ENCODE measurements around the gene PDLIM4.

PDLIM4 gene

GRCh38 chr5:132257131-132258101 lies at the start of gene PDLIM4:
PDLIM4 (plus strand) TSS chr5:132257696; CDS start chr5:132257735, 39 bp downstream.
- DNase-seq (ENCODE audit: low read depth in 2 of 2): no peak

DNA sequence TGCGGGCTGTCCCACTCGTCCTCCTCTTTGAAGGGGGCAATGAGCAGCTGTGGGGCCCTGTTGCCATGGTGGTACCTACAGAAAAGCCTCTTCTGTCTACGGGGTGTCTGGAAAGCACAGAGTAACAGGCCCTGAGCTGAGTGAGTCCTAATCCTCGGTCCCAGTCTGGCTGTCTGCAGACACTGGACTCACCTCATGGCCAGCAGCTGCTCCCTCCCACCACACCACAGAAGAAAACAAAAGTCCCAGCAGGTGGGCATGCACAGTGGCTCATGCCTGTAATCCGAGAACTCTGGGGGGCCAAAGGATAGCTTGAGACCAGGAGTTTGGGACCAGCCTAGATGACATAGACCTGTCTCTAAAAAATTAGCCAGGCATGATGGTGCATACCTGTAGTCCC lies 49.7 kb upstream of the PDLIM4 start:
- DNase-seq (ENCODE audit: low read depth in 2 of 2): no peak

DNA sequence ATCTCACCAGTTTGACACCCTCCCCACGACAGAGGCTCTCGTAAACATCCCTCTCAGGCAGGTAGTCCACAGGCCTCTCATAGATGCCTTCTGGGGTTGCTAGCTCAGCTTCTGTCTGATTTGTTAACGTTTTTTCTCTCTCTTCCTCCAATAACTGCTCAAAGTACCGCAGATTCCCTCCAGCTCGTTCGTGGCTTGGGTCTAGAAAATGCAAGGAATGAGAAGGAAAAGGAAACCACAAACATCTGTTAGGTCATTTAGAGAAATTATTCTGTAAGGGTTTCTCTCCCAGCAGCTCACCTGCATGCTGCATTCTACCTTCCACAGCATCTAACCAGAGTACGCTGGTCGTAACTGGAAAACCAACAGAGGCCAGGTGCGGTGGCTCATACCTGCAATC lies 48.4 kb upstream of the PDLIM4 start:
- DNase-seq (ENCODE audit: low read depth in 2 of 2): no peak

DNA sequence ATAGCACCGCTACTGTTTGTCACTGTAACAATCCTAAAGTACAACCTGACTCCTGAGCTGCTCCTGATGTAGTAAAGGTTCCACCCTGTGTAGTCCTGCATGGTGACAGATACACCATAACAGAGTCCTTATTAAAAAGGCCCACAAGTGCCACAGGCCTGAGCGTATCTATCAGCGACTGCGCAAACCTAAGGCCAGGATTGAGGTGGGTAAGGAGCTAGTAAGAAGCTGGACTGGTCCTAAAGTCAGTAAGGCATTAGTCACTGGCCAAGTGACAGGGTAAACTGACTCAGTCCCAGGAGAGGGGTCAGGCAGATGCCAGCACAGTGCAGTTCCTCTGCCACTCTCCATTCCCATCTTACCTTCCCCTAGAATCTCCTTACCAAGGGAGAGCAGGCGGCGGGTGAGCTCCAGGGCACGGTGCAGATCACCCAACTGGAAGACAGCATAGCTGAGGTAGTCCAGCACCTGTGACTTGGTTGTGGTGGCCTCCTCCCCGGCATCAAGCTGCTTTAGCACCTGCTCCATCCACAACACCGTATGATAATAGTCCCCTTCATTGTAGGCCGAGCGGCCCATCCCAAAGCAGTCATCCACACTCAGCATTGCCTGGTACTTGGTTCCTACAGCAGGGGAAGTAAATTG lies 47.5 kb upstream of the PDLIM4 start:
- no peak for DNase-seq (ENCODE audit: low read depth in 2 of 2)

- DNase-seq (ENCODE audit: low read depth in 2 of 2): no peak
Observed at GRCh38 chr5:132210944-132211343, 46.6 kb upstream of the PDLIM4 start.

DNA sequence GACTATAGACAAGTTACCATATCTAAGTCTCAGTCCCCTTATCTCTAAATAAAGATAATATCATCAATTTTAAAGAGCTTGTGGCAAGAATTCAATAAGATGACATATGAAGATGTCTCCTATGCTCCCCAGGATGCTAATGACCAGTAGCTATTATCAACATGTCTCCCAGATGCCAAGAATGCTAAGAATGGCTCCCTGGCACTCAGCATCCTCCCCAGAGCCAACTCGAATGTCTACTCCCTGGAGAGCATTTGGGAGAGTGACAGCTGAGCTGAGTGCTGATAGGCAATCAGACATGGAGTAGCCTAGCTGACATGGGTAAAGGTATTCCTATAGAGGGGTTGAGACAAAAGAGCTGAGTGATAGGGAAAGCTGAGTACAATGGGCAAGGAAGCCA lies 45.7 kb upstream of the PDLIM4 start:
- DNase-seq (ENCODE audit: low read depth in 2 of 2): no peak

DNA sequence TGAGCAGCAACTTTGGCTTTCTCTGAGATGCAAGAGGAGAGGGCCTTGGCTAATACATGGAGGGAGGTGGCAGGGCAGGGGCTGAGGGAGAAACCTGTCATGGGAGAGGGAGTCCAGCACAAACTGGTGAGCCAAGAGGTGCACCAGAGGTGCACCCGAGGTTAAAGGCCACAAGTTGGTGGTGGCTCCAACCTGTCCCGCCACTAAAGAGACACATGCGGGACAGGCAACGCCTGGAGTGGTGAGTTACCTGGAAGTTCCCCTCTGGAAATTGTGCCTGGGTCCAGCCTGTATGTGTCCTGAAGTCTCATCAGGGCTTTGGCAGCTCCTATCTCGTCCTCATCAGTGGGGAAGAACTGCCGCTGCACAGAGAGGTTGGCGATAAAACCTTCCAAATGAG lies 43.8 kb upstream of the PDLIM4 start:
- DNase-seq (ENCODE audit: low read depth in 2 of 2): no peak

GRCh38 chr5:132214491-132214890 lies 43.0 kb upstream of the PDLIM4 start:
- DNase-seq (ENCODE audit: low read depth in 2 of 2): no peak

GRCh38 chr5:132215329-132215728 lies 42.2 kb upstream of the PDLIM4 start:
- no peak for DNase-seq (ENCODE audit: low read depth in 2 of 2)

DNA sequence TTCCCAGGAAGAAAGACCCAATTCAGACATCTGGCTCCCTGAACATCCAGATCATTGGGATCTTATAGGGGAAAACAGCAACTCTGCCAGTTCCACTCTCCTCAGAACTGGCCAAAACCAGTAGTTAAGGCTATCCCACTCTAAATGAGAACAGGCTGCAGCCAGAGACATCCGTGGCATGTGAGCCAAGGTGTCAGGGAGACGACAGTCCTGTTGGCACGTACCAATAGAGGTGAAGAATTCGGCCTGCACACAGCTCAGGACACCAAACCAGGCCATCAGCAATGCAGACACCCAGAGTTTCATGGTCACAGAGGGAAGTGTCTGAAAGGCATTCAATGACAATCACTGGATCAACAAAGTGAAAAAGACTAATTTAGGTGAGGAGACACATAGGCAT lies 39.2 kb upstream of the PDLIM4 start:
- no peak for DNase-seq (ENCODE audit: low read depth in 2 of 2)

DNA sequence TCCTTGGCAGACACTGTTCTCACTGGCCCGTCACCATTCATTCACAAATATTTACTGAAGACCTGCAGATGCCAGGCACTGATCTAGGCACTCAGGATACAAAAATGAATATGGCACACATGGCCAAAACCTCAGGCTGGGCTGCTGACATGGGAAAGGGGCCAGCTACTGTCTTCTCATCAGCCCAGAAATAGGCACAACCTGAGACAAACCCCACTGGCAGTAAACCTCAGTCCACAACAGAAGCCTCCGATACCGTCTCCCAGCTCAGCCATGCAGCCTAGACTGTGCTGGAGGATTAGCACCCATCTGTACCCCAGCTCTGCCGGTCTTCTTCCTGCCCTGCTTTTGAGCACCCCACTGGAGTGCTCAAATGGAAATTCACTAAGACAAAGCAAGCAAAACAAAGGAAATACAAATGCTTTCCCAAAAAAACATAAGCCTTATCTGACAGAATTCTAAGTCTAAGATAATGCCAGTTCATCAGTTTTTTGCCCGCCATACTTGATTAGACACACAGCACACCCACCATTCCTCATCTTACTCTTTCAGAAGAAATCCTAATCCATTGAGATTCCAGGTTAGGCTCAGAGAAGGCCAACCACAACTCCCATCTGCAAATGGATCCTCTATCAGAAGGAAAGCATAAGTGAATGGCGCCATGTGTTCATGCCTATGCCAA lies 38.1 kb upstream of the PDLIM4 start:
- DNase-seq (ENCODE audit: low read depth in 2 of 2): no peak

DNA sequence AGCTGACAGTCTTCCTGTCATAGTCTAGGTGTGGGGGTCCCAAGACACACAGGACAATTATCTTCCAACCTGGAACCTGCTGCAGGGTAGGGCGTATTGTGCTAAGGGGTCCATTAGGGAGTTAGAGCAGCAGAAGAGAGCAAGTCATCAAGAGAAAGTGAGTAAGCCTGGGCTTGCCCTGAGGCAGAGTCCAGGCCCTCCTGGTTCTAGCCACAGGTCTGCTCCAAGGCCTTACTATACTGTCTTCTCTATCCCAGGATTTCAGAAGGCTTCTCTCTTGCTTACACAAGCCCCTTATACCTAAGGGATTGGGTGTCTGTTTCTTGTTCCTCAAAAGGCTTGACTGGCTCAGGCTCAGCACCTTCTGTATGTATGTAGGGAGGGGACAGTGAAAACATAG lies 37.5 kb upstream of the PDLIM4 start:
- DNase-seq (ENCODE audit: low read depth in 2 of 2): no peak

DNA sequence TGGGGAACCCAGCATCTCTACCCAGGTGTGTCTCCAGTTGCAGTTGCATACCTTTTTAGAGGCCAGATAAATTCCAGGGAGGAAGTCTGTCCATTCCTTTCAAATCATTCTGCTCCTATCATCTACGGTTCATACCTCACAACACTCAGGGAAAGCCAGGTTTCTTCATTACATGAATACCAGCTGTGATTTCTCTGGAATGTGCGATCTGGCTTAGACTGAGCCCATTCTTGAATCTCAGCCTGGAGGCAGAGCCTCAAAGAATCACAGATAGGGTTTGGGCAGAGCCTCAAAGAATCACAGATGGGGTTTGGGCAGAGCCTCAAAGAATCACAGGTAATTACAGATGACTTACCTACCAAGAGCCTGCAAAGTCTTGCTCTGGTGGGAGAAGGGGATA lies 37.0 kb upstream of the PDLIM4 start:
- no peak for DNase-seq (ENCODE audit: low read depth in 2 of 2)

- no peak for DNase-seq (ENCODE audit: low read depth in 2 of 2)
Observed at GRCh38 chr5:132221781-132222648, 35.5 kb upstream of the PDLIM4 start.

DNA sequence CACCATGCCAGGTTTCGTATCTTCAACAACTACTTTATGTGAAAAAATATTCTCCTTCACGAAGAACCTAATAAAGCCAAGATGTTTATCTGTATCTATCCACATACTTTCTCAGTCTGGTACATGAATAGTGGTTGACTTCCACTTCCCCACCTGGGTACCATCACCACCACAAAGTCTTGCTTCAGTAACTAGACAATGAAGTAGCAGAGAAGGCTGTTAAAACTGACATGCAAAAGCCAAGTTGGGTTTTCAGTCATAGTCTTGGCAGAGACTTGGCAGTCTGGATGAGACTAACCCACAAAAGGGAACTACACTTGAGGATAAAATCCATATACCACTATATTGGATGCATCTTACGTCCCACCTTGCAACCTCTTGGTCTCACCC lies 34.9 kb upstream of the PDLIM4 start:
- no peak for DNase-seq (ENCODE audit: low read depth in 2 of 2)

DNA sequence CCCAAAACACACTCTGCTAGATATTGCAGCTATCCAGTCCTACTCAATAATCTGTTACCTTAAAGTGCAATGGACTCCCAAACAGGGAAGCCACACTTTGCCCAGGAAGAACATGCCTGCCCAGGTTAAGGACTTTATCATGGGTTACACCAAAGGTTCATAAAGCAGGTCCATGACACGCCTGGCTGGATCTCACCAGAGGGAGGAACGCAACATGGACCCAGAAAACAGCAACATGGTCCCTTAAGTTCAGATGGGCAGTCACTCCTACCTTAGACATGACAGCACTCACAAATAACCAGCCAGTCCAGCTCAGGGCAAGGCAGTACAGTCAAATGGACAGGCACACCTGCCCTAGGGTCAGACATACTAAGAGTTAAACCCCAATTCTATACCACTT lies 33.6 kb upstream of the PDLIM4 start:
- no peak for DNase-seq (ENCODE audit: low read depth in 2 of 2)

- no peak for DNase-seq (ENCODE audit: low read depth in 2 of 2)
Observed at GRCh38 chr5:132224716-132225115, 32.8 kb upstream of the PDLIM4 start.

DNA sequence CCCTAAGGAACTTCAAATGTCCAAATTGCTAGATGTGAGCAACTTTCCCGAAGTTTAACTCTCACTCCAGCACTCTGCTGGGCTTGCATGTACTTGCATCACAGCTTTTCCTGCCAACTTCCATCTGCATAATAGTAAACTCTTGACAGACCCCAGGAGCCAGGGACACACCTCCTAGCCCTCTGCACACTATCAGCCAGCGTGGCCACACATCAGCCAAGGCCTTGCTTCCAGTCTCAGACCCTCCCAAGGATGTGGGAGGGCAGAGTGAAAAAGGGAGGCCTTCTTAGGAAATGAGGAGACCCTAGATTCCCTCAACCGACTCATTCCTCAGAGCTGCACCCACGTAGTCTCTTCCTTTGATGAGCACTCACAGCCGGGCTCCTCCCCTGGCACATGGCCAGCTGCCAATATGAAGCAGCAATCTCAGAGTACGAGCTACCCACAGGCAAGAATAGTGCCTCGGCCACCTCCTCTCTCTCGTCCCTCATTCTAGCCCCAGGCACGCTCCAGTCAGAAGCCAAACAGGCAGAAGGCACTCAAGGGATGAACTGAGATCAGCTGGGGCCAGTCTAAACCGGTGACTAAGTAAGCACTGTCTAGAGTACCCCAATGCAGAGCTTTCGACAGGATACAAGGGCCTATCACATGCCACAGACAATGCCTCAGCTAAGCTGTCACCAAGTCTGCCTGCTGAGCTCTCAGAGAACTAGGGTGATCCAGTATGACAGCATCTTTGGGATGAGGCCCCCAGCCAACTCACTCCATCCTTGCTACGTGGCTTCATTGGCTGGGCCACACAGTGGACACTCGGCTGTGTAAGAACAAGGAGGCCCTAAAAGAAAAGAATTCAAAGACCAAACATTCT lies 32.1 kb upstream of the PDLIM4 start:
- DNase-seq (ENCODE audit: low read depth in 2 of 2): no peak

DNA sequence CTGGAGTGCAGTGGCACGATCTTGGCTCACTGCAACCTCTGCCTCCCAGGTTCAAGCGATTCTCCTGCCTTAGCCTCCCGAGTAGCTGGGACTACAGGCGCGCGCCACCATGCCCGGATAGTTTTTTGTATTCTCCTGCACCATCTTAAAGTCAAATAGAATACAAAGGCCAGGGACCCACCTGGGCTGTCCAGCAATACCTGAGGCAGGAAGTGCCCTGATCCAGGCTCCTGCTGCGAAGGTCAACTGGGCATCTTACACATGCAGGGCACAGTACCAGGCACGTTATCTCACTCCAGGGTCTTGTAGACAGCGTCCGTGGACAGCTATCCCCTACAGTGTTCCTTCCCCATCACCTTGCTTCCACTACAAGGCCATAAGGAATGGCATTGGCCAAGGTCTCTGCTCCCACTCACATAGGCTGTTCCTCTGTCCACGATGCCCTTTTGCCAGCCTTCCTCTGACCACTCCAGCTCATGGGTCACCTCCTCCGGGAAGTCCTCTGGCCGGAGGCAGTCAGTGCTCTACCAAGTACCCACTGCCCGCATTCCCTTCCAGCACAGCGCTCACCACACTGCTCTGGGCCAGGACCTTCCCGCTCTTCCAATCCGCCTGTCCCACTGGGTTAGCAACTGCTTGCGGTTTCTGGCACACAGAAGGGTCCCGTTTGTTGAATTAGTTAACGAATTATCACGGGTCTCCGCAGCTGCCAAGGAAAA lies 30.8 kb upstream of the PDLIM4 start:
- no peak for DNase-seq (ENCODE audit: low read depth in 2 of 2)

DNA sequence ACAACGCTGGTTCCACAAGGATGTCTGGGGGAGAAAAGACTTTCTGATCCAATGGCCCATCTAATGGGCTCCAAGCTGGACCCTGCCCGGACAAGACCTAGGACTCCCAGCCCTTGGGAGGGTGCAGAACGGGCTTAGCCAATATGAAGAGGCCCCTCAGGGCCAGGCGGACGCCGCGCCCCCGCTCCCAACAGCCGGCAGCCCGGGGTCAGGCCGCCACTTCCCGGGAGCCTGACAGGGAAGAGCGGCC lies 30.3 kb upstream of the PDLIM4 start:
- no peak for DNase-seq (ENCODE audit: low read depth in 2 of 2)
